HepG2 (cell line): ENCODE results near the gene GHRH. TPM values are rescaled to one million over a fixed set of nuclear protein-coding genes. Genes with fewer than 3 reads are reported as not detected.
A peak's percentile ranks its signal among the peaks of the same experiment; 100 is the strongest.

Experiments used
- ATF7 ChIP-seq, 2 experiments: fragments of 450-650 bp in 1 of 2; sonication (generic) in 1 of 2; formaldehyde crosslinking in 1 of 2; IDR thresholded peaks; 2 replicates each; pipeline versions ENCODE4 v1.4.0 to v1.6.1; 2016 to 2020; ENCODE audit warnings: antibody characterized with exemption in 1 of 2, mild to moderate bottlenecking in 1 of 2, missing genetic modification reagents in 1 of 2
- BHLHE40 ChIP-seq: IDR thresholded peaks from 2 replicates; pipeline ENCODE4 v1.6.1; 2011; ENCODE audit warnings: low read length, improper control_type of control experiment
- DBP ChIP-seq: sonication (generic); formaldehyde crosslinking; IDR thresholded peaks from 2 replicates; pipeline ENCODE4 v1.4.0; 2020; ENCODE audit warnings: missing genetic modification reagents; ENCODE audit errors: not compliant biosample characterization
- EP300 ChIP-seq, 3 experiments: sonication (generic) in 1 of 3; formaldehyde crosslinking in 1 of 3; IDR thresholded peaks; 2 replicates each; pipeline versions ENCODE4 v1.5.1 to v1.6.1; 2011 to 2020; ENCODE audit warnings: low read depth in 2 of 3, low read length in 2 of 3, borderline replicate concordance in 1 of 3, improper control_type of control experiment in 1 of 3, mild to moderate bottlenecking in 1 of 3, missing genetic modification reagents in 1 of 3, moderate library complexity in 1 of 3
- ETS1 ChIP-seq: sonication (generic); formaldehyde crosslinking; IDR thresholded peaks from 2 replicates; pipeline ENCODE4 v1.4.0; 2020; ENCODE audit warnings: missing genetic modification reagents
- FOSL1 ChIP-seq: sonication (generic); formaldehyde crosslinking; IDR thresholded peaks from 2 replicates; pipeline ENCODE4 v1.9.0; 2021; ENCODE audit warnings: missing genetic modification reagents, borderline replicate concordance
- GATAD1 ChIP-seq: IDR thresholded peaks from 2 replicates; pipeline ENCODE4 v1.6.1; 2016; ENCODE audit warnings: missing genetic modification reagents, missing compliant biosample characterization
- GFI1 ChIP-seq: sonication (generic); formaldehyde crosslinking; IDR thresholded peaks from 2 replicates; pipeline ENCODE4 v1.5.0; 2020; ENCODE audit warnings: missing genetic modification reagents, mild to moderate bottlenecking, borderline replicate concordance
- GTF2F1 ChIP-seq: fragments of 150-350 bp; IDR thresholded peaks from 2 replicates; pipeline ENCODE4 v1.6.1; 2014; ENCODE audit warnings: low read length
- IRF2 ChIP-seq: IDR thresholded peaks from 2 replicates; pipeline ENCODE4 v1.6.1; 2018; ENCODE audit warnings: missing genetic modification reagents, missing compliant biosample characterization
- IRX3 ChIP-seq: sonication (generic); formaldehyde crosslinking; IDR thresholded peaks from 2 replicates; pipeline ENCODE4 v1.8.1; 2023; ENCODE audit warnings: mild to moderate bottlenecking, low read depth, missing genetic modification reagents, borderline replicate concordance
- JARID2 ChIP-seq: sonication (generic); formaldehyde crosslinking; IDR thresholded peaks from 2 replicates; pipeline ENCODE4 v1.8.1; 2023; ENCODE audit warnings: missing genetic modification reagents, inconsistent platforms; ENCODE audit not compliant: insufficient replicate concordance
- KDM1A ChIP-seq: IDR thresholded peaks from 2 replicates; pipeline ENCODE4 v1.6.1; 2016; ENCODE audit warnings: missing compliant biosample characterization
- NFATC3 ChIP-seq: sonication (generic); formaldehyde crosslinking; IDR thresholded peaks from 2 replicates; pipeline ENCODE4 v1.5.1; 2020; ENCODE audit warnings: mild to moderate bottlenecking, missing genetic modification reagents
- PPARG ChIP-seq: conservative IDR thresholded peaks from 2 replicates; pipeline ENCODE4 v1.6.1; 2016; ENCODE audit warnings: missing biosample characterization, missing genetic modification reagents
- REL ChIP-seq: sonication (generic); formaldehyde crosslinking; conservative IDR thresholded peaks from 2 replicates; pipeline ENCODE4 v1.8.0; 2022; ENCODE audit warnings: mild to moderate bottlenecking, missing genetic modification reagents, moderate library complexity
- TFDP2 ChIP-seq: sonication (generic); formaldehyde crosslinking; IDR thresholded peaks from 2 replicates; pipeline ENCODE4 v1.4.0; 2020; ENCODE audit warnings: missing genetic modification reagents
- ZFP37 ChIP-seq: sonication (generic); formaldehyde crosslinking; IDR thresholded peaks from 2 replicates; pipeline ENCODE4 v1.4.0; 2020; ENCODE audit warnings: missing genetic modification reagents, borderline replicate concordance
- ZFP90 ChIP-seq: sonication (generic); formaldehyde crosslinking; IDR thresholded peaks from 2 replicates; pipeline ENCODE4 v1.8.0; 2022; ENCODE audit warnings: missing genetic modification reagents, mild to moderate bottlenecking, inconsistent platforms, borderline replicate concordance
- ZIK1 ChIP-seq: sonication (generic); formaldehyde crosslinking; IDR thresholded peaks from 2 replicates; pipeline ENCODE4 v1.5.0; 2020; ENCODE audit warnings: mild to moderate bottlenecking, low read depth, missing genetic modification reagents, borderline replicate concordance
- ZMYM3 ChIP-seq: sonication (generic); formaldehyde crosslinking; IDR thresholded peaks from 2 replicates; pipeline ENCODE4 v1.5.1; 2020; ENCODE audit warnings: mild to moderate bottlenecking, missing genetic modification reagents
- ZNF563 ChIP-seq: sonication (generic); formaldehyde crosslinking; IDR thresholded peaks from 2 replicates; pipeline ENCODE4 v1.8.0; 2022; ENCODE audit warnings: mild to moderate bottlenecking, moderate library complexity, missing genetic modification reagents
- ZNF639 ChIP-seq: conservative IDR thresholded peaks from 2 replicates; pipeline ENCODE4 v1.6.1; 2018; ENCODE audit warnings: missing genetic modification reagents
- ZNF740 ChIP-seq: sonication (generic); formaldehyde crosslinking; IDR thresholded peaks from 2 replicates; pipeline ENCODE4 v1.4.0; 2020; ENCODE audit warnings: missing genetic modification reagents
- polyA plus RNA-seq, 8 experiments: library from polyadenylated mRNA; depleted of rRNA in 3 of 8; stranded (reverse) in 7 of 8; unstranded in 1 of 8; fragments of >200 nt; fragmentation: Illumina TruSeq in 4 of 8; extraction: Trizol in 4 of 8; gene quantifications; 2 replicates each; pipeline versions ENCODE4 v1.2.1 to v1.2.3, GENCODE V29; 2011 to 2016; ENCODE audit warnings: low read depth in 4 of 8, missing spikeins in 1 of 8, mixed read lengths in 1 of 8; ENCODE audit not compliant: insufficient read depth in 1 of 8
- total RNA-seq, 5 experiments: library from RNA; depleted of rRNA; stranded (reverse); fragments of >200 nt; fragmentation: Illumina TruSeq; extraction: Trizol; gene quantifications; 2 replicates each; pipeline ENCODE4 v1.2.3, GENCODE V29; 2016; ENCODE audit warnings: low read depth in 1 of 5

GHRH gene
- total and polyA plus RNA-seq, 2 of the 13 experiments (the other 11 are each of a cell fraction or from before 2014, with no cell fraction given) = not detected

- TF ChIP-seq ZNF563 = 0 out of 2 replicates have a peak, but pooled peaks have one; percentile 42
- no peak for TF ChIP-seq ZNF639 (CRISPR knock-in tag)
- TF ChIP-seq REL = peak; percentile 78; the same call in 1 of the 2 replicates
- no peak for TF ChIP-seq NFATC3
- TF ChIP-seq FOSL1 = no peak
- peak; percentile 95 for TF ChIP-seq BHLHE40
- no peak for TF ChIP-seq ZIK1
- TF ChIP-seq JARID2 (CRISPR knock-in tag) = no peak
- TF ChIP-seq ZMYM3 (CRISPR knock-in tag) = peak; percentile 95
- peak; percentile 53; the same call in 1 of the 2 replicates for TF ChIP-seq IRX3
- peak; percentile 98 for TF ChIP-seq PPARG (CRISPR knock-in tag)
- peak; percentile 43 to 87; a peak in 2 of 4 replicates for TF ChIP-seq EP300 (IDR thresholded peaks at IDR 0.05; ENCODE audit: low read depth in 2 of 2, low read length in 2 of 2)
- TF ChIP-seq EP300 (CRISPR knock-in tag; IDR thresholded peaks at IDR 0.05; ENCODE audit: borderline replicate concordance) = peak; percentile 53; the same call in 1 of the 2 replicates
- 0 out of 2 replicates have a peak, but pooled peaks have one; percentile 30 for TF ChIP-seq GFI1 (CRISPR knock-in tag)
- TF ChIP-seq TFDP2 (CRISPR knock-in tag) = peak; percentile 56
- TF ChIP-seq GATAD1 (CRISPR knock-in tag) = peak; percentile 64
- TF ChIP-seq ATF7 (IDR thresholded peaks at IDR 0.05) = no peak
- TF ChIP-seq ATF7 (CRISPR knock-in tag; IDR thresholded peaks at IDR 0.05) = no peak
- TF ChIP-seq GTF2F1 = no peak
- 0 out of 2 replicates have a peak, but pooled peaks have one; percentile 19 for TF ChIP-seq ZFP37
- no peak for TF ChIP-seq DBP (CRISPR knock-in tag)
- 0 out of 2 replicates have a peak, but pooled peaks have one; percentile 73 for TF ChIP-seq KDM1A (CRISPR knock-in tag)
- TF ChIP-seq ZFP90 = 0 out of 2 replicates have a peak, but pooled peaks have one; percentile 47
- peak; percentile 82 for TF ChIP-seq IRF2 (CRISPR knock-in tag)
- no peak for TF ChIP-seq ETS1 (CRISPR knock-in tag)
- no peak for TF ChIP-seq ZNF740 (CRISPR knock-in tag)
Observed at GRCh38 chr20:37285664-37286374, 24.2 kb upstream of the GHRH start (continued).
